OCI-M1 (cell line): ENCODE results near the gene USH2A.
A peak's percentile ranks its signal among the peaks of the same experiment; 100 is the strongest.

ENCODE experiments used
- DNase-seq: peaks from one replicate; lab custom pipeline; 2025; lab: John Stamatoyannopoulos, UW

The USH2A gene

GRCh38 chr1:215926670-215927069 lies 496.6 kb downstream of the USH2A start:
- DNase-seq, result no peak

GRCh38 chr1:215923129-215923824 lies 500.0 kb downstream of the USH2A start:
- DNase-seq, result no peak

GRCh38 chr1:215911406-215911968 lies 511.8 kb downstream of the USH2A start:
- DNase-seq, result no peak

GRCh38 chr1:215905493-215906115 lies 517.6 kb downstream of the USH2A start:
- no peak for DNase-seq

- no peak for DNase-seq
Measured at GRCh38 chr1:215900684-215901083, 522.6 kb downstream of the USH2A start.

- DNase-seq, result no peak
Measured at GRCh38 chr1:215899901-215900300, 523.3 kb downstream of the USH2A start.

GRCh38 chr1:215895893-215896292 lies 527.4 kb downstream of the USH2A start:
- no peak for DNase-seq

- DNase-seq, result peak; percentile 90
Measured at GRCh38 chr1:215895276-215895675, 528.0 kb downstream of the USH2A start.

GRCh38 chr1:215894617-215895016 lies 528.6 kb downstream of the USH2A start:
- DNase-seq, result no peak

- peak; percentile 41 for DNase-seq
Measured at GRCh38 chr1:215891266-215892057, 531.8 kb downstream of the USH2A start.

- no peak for DNase-seq
Measured at GRCh38 chr1:215890438-215890837, 532.8 kb downstream of the USH2A start.

GRCh38 chr1:215889871-215890270 lies 533.4 kb downstream of the USH2A start:
- DNase-seq, result no peak

GRCh38 chr1:215888159-215888558 lies 535.1 kb downstream of the USH2A start:
- peak; percentile 36 for DNase-seq

- no peak for DNase-seq
Measured at GRCh38 chr1:215887627-215888026, 535.6 kb downstream of the USH2A start.

- DNase-seq, result no peak
Measured at GRCh38 chr1:215883004-215883403, 540.2 kb downstream of the USH2A start.

- no peak for DNase-seq
Measured at GRCh38 chr1:215878843-215879242, 544.4 kb downstream of the USH2A start.

- no peak for DNase-seq
Measured at GRCh38 chr1:215878128-215878527, 545.1 kb downstream of the USH2A start.

- no peak for DNase-seq
Measured at GRCh38 chr1:215877452-215877951, 545.7 kb downstream of the USH2A start.

- DNase-seq, result no peak
Measured at GRCh38 chr1:215875712-215876111, 547.5 kb downstream of the USH2A start.

GRCh38 chr1:215875236-215875635 lies 548.0 kb downstream of the USH2A start:
- no peak for DNase-seq

- no peak for DNase-seq
Measured at GRCh38 chr1:215872658-215873057, 550.6 kb downstream of the USH2A start.

- DNase-seq, result no peak
Measured at GRCh38 chr1:215868500-215868899, 554.7 kb downstream of the USH2A start.
